Activated T-cell treated with anti-CD3 and anti-CD28 coated beads for 48 hours (primary cell): ENCODE results near the gene ZMAT5.

Experiments
- DNase-seq: peaks from one replicate; pipeline ENCODE4 v3.0.0-alpha.2; 2020; ENCODE audit warnings: low read depth

ZMAT5 gene

DNA sequence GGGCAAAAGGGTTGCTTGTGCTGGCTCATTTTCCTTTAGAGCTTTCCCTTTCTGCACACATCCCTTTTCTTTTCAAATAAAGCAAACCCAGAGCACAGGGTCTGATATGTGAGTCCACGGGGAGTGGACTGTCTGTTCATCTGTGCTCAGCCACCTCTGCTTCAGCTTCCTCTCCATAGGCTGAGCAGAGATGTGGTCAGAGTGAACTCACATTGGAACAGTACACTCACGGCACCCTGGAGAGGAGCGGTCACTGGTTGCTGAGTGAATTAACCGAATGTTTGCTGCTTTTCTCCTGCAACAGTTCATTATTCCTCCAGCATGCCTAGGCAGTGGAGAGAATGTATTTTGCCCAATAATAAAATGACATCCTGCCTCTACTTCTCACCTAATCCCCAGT is 83.3 kb downstream of the ZMAT5 start:
- DNase-seq = no peak
